Activated T-cell treated with anti-CD3 and anti-CD28 coated beads for 24 hours (primary cell): ENCODE measurements around the gene DYNLRB1.

Experiments
- DNase-seq: peaks from one replicate; pipeline ENCODE4 v3.0.0-alpha.2; 2020; ENCODE audit warnings: low read depth

The DYNLRB1 gene

GRCh38 chr20:34534391-34535165, 18.4 kb downstream of the DYNLRB1 start:
- no peak for DNase-seq

GRCh38 chr20:34535301-34535840, 19.1 kb downstream of the DYNLRB1 start:
- no peak for DNase-seq

GRCh38 chr20:34535857-34536256, 19.6 kb downstream of the DYNLRB1 start:
- no peak for DNase-seq

GRCh38 chr20:34536798-34537394, 20.7 kb downstream of the DYNLRB1 start:
- DNase-seq: peak; percentile 20

GRCh38 chr20:34537651-34538050, 21.4 kb downstream of the DYNLRB1 start:
- no peak for DNase-seq

GRCh38 chr20:34538671-34539123, 22.5 kb downstream of the DYNLRB1 start:
- peak; percentile 49 for DNase-seq

- no peak for DNase-seq
Observed at GRCh38 chr20:34539756-34540155, 23.5 kb downstream of the DYNLRB1 start.

- DNase-seq: no peak
Observed at GRCh38 chr20:34540596-34541263, 24.5 kb downstream of the DYNLRB1 start.

GRCh38 chr20:34541264-34541901, 25.2 kb downstream of the DYNLRB1 start:
- DNase-seq: no peak

- DNase-seq: no peak
Observed at GRCh38 chr20:34541917-34542316, 25.7 kb downstream of the DYNLRB1 start.

- no peak for DNase-seq
Observed at GRCh38 chr20:34542439-34542838, 26.2 kb downstream of the DYNLRB1 start.

- DNase-seq: no peak
Observed at GRCh38 chr20:34543463-34544056, 27.3 kb downstream of the DYNLRB1 start.

- no peak for DNase-seq
Observed at GRCh38 chr20:34544109-34544796, 28.0 kb downstream of the DYNLRB1 start.

- DNase-seq: no peak
Observed at GRCh38 chr20:34546751-34547181, 30.5 kb downstream of the DYNLRB1 start.

GRCh38 chr20:34547844-34548613, 31.8 kb downstream of the DYNLRB1 start:
- no peak for DNase-seq

- no peak for DNase-seq
Observed at GRCh38 chr20:34549291-34549928, 33.2 kb downstream of the DYNLRB1 start.

GRCh38 chr20:34549929-34550305, 33.7 kb downstream of the DYNLRB1 start:
- no peak for DNase-seq

- no peak for DNase-seq
Observed at GRCh38 chr20:34552569-34552968, 36.3 kb downstream of the DYNLRB1 start.

GRCh38 chr20:34553366-34553867, 37.2 kb downstream of the DYNLRB1 start:
- no peak for DNase-seq

- no peak for DNase-seq
Observed at GRCh38 chr20:34557936-34558319, 41.7 kb downstream of the DYNLRB1 start.
